HCT116 (cell line): ENCODE measurements around the gene PDF. TPM values are rescaled to one million over a fixed set of nuclear protein-coding genes. Genes with fewer than 3 reads are reported as not detected.

Experiments used
- ATAC-seq: fragments of 200-7000 bp; cut with Tn5 transposase; 2 replicates; pipeline ENCODE4 v1.9.1; 2020; ENCODE audit warnings: mild to moderate bottlenecking, moderate library complexity
- BruUV-seq: library from RNA; stranded (reverse); fragments of 400-500 nt; replicated peaks from 2 replicates; lab custom pipeline; 2021; lab: Mats Ljungman, UMichigan
- CTCF ChIA-PET: fragments of 300-600 bp; sonication (Branson Sonifier 250); formaldehyde crosslinking; loops from one replicate; lab custom pipeline; 2021; ENCODE audit warnings: antibody characterized with exemption; lab: Charles Lee
- POLR2A ChIA-PET: fragments of 300-600, 350-600 bp; sonication (Branson Sonifier 250); formaldehyde crosslinking; loops from one replicate; lab custom pipeline; 2021; ENCODE audit warnings: antibody characterized with exemption; lab: Charles Lee
- RAD21 ChIA-PET, 2 experiments: fragments of 300-600 bp; sonication (Branson Sonifier 250); formaldehyde crosslinking; loops; one replicate each; lab custom pipeline; 2023; ENCODE audit warnings: low total read pairs in 2 of 2; ENCODE audit not compliant: uncharacterized antibody in 2 of 2, unreplicated experiment in 2 of 2, low non-redundant PET in 1 of 2; lab: Charles Lee
- DNase-seq: peaks from one replicate; pipeline ENCODE4 v3.0.0-alpha.2; 2010; ENCODE audit warnings: low read depth, low spot score
- H2AFZ ChIP-seq: fragments of 200-600 bp; shearing (Covaris generic), sonication (generic); 2 replicates; pipeline ENCODE4 v1.6.1; 2017; ENCODE audit warnings: low read depth, mixed run types, mixed read lengths, antibody characterized with exemption, low read length; ENCODE audit not compliant: poor library complexity, severe bottlenecking
- H3K27ac ChIP-seq: 2 replicates; pipeline ENCODE4 v1.5.1; 2012; ENCODE audit warnings: low read depth, low read length
- H3K27me3 ChIP-seq: fragments of 200-600 bp; sonication (generic); 2 replicates; pipeline ENCODE4 v1.6.1; 2016; ENCODE audit warnings: mixed run types, low read length, mixed read lengths; ENCODE audit not compliant: insufficient read depth
- H3K36me3 ChIP-seq, 2 experiments: fragments of 200-500 bp in 1 of 2; fragments of 200-600 bp in 1 of 2; sonication (Bioruptor generic) in 1 of 2; sonication (generic) in 1 of 2; 2 replicates each; pipeline versions ENCODE4 v1.5.1 to v1.6.1; 2014 to 2016; ENCODE audit warnings: low read length in 2 of 2, inconsistent platforms in 1 of 2, mixed read lengths in 1 of 2, mixed run types in 1 of 2; ENCODE audit not compliant: insufficient read depth in 2 of 2, control insufficient read depth in 1 of 2
- H3K4me1 ChIP-seq, 2 experiments: fragments of 200-600 bp in 1 of 2; sonication (generic) in 1 of 2; 2 replicates each; pipeline versions ENCODE4 v1.5.1 to v1.6.1; 2012 to 2017; ENCODE audit warnings: low read length in 2 of 2, inconsistent platforms in 1 of 2, mild to moderate bottlenecking in 1 of 2, mixed read lengths in 1 of 2, mixed run types in 1 of 2, moderate library complexity in 1 of 2; ENCODE audit not compliant: insufficient read depth in 2 of 2, control insufficient read depth in 1 of 2
- H3K4me2 ChIP-seq: fragments of 200-600 bp; sonication (generic); 2 replicates; pipeline ENCODE4 v1.6.1; 2017; ENCODE audit warnings: mixed run types, low read length, mixed read lengths
- H3K4me3 ChIP-seq, 2 experiments: fragments of 200-600 bp in 1 of 2; sonication (generic) in 1 of 2; replicated peaks in 1 of 2; 2 replicates each; pipeline ENCODE4 v1.5.1; 2011 to 2016; ENCODE audit warnings: low read length in 2 of 2, control low read depth in 1 of 2, low read depth in 1 of 2, mild to moderate bottlenecking in 1 of 2, mixed read lengths in 1 of 2, mixed run types in 1 of 2
- H3K79me2 ChIP-seq: fragments of 200-600 bp; sonication (generic); 2 replicates; pipeline ENCODE4 v1.6.1; 2017; ENCODE audit warnings: mild to moderate bottlenecking, mixed run types, low read length, moderate library complexity, mixed read lengths; ENCODE audit not compliant: insufficient read depth
- H3K9ac ChIP-seq: fragments of 200-600 bp; sonication (generic); 2 replicates; pipeline ENCODE4 v1.6.1; 2016; ENCODE audit warnings: low read length, mixed read lengths
- H3K9me2 ChIP-seq: fragments of 200-600 bp; sonication (generic), shearing (Covaris generic); 2 replicates; pipeline ENCODE4 v1.6.1; 2017; ENCODE audit warnings: mixed run types, mild to moderate bottlenecking, moderate library complexity; ENCODE audit not compliant: insufficient read depth
- H3K9me3 ChIP-seq, 2 experiments: fragments of 200-500 bp in 1 of 2; fragments of 200-600 bp in 1 of 2; sonication (Bioruptor generic) in 1 of 2; sonication (generic) in 1 of 2; 2 replicates each; pipeline ENCODE4 v1.6.1; 2014 to 2017; ENCODE audit warnings: low read length in 2 of 2, mixed read lengths in 2 of 2, inconsistent platforms in 1 of 2, low read depth in 1 of 2, mild to moderate bottlenecking in 1 of 2, mixed run types in 1 of 2, moderate library complexity in 1 of 2; ENCODE audit not compliant: control insufficient read depth in 1 of 2, insufficient read depth in 1 of 2
- H4K20me1 ChIP-seq: fragments of 200-600 bp; sonication (generic), shearing (Covaris generic); 2 replicates; pipeline ENCODE4 v1.6.1; 2017; ENCODE audit warnings: mixed run types, mild to moderate bottlenecking, moderate library complexity; ENCODE audit not compliant: insufficient read depth
- ATF3 ChIP-seq: IDR thresholded peaks from 2 replicates; pipeline ENCODE4 v1.6.1; 2012
- CEBPB ChIP-seq: IDR thresholded peaks from 2 replicates; pipeline ENCODE4 v1.6.1; 2012; ENCODE audit warnings: low read depth
- CTCF ChIP-seq, 3 experiments: fragments of 200-600 bp in 1 of 3; sonication (generic) in 1 of 3; IDR thresholded peaks in 2 of 3; conservative IDR thresholded peaks in 1 of 3; 2 replicates each; pipeline ENCODE4 v1.5.1; 2012 to 2017; ENCODE audit warnings: low read depth in 2 of 3, low read length in 2 of 3, antibody characterized with exemption in 1 of 3, borderline replicate concordance in 1 of 3, control low read depth in 1 of 3, mild to moderate bottlenecking in 1 of 3, mixed read lengths in 1 of 3, mixed run types in 1 of 3, moderate library complexity in 1 of 3; ENCODE audit not compliant: insufficient read depth in 1 of 3
- EGR1 ChIP-seq: IDR thresholded peaks from 2 replicates; pipeline ENCODE4 v1.6.1; 2012; ENCODE audit warnings: low read depth
- ELF1 ChIP-seq: IDR thresholded peaks from 2 replicates; pipeline ENCODE4 v1.6.1; 2012; ENCODE audit warnings: low read depth, borderline replicate concordance
- EZH2phosphoT487 ChIP-seq: fragments of 200-600 bp; IDR thresholded peaks from 2 replicates; pipeline ENCODE4 v1.6.1; 2018; ENCODE audit warnings: antibody characterized with exemption, borderline replicate concordance
- FOSL1 ChIP-seq: IDR thresholded peaks from 2 replicates; pipeline ENCODE4 v1.6.1; 2012; ENCODE audit warnings: low read depth
- JUND ChIP-seq: IDR thresholded peaks from 2 replicates; pipeline ENCODE4 v1.6.1; 2012
- POLR2A ChIP-seq: IDR thresholded peaks from 2 replicates; pipeline ENCODE4 v1.7.0; 2011; ENCODE audit warnings: borderline replicate concordance; ENCODE audit not compliant: insufficient read depth, insufficient read length; ENCODE audit errors: extremely low read depth
- POLR2AphosphoS5 ChIP-seq: IDR thresholded peaks from 2 replicates; pipeline ENCODE4 v1.6.1; 2011; ENCODE audit warnings: mild to moderate bottlenecking, low read depth, low read length, moderate library complexity
- RAD21 ChIP-seq: IDR thresholded peaks from 2 replicates; pipeline ENCODE4 v1.6.1; 2012; ENCODE audit warnings: low read depth, mild to moderate bottlenecking
- SIN3A ChIP-seq: IDR thresholded peaks from 2 replicates; pipeline ENCODE4 v1.6.1; 2012; ENCODE audit warnings: low read depth
- SRF ChIP-seq: IDR thresholded peaks from 2 replicates; pipeline ENCODE4 v1.6.1; 2012; ENCODE audit warnings: low read depth
- TCF7L2 ChIP-seq: IDR thresholded peaks from 2 replicates; pipeline ENCODE4 v1.7.0; 2011; ENCODE audit warnings: borderline replicate concordance, inconsistent platforms; ENCODE audit not compliant: insufficient read depth, insufficient read length; ENCODE audit errors: extremely low read depth
- YY1 ChIP-seq: IDR thresholded peaks from 2 replicates; pipeline ENCODE4 v1.6.1; 2011; ENCODE audit warnings: low read length, low read depth, moderate library complexity, mild to moderate bottlenecking; ENCODE audit not compliant: insufficient replicate concordance; ENCODE audit errors: extremely low read depth
- ZBTB33 ChIP-seq: IDR thresholded peaks from 2 replicates; pipeline ENCODE4 v1.6.1; 2011; ENCODE audit warnings: mild to moderate bottlenecking, low read length, moderate library complexity; ENCODE audit not compliant: insufficient replicate concordance; ENCODE audit errors: extremely low read depth
- ZFX ChIP-seq: fragments of 450-650 bp; IDR thresholded peaks from 2 replicates; pipeline ENCODE4 v1.6.1; 2017
- ZNF274 ChIP-seq: fragments of 200-500 bp; sonication (Bioruptor generic); IDR thresholded peaks from 2 replicates; pipeline ENCODE4 v1.6.1; 2014; ENCODE audit warnings: mild to moderate bottlenecking, low read depth, low read length, inconsistent platforms
- intact Hi-C: fragments of 100-400 bp; cut with micrococcal nuclease; formaldehyde crosslinking; loops from 2 replicates; pipeline ENCODE4 v1.10.0; 2022
- total RNA-seq: library from RNA; stranded (reverse); gene quantifications from one replicate; pipeline ENCODE4 v1.2.1, GENCODE V29; 2021; ENCODE audit not compliant: unreplicated experiment
- TF ChIP-seq, protein P1 (sequence below): IDR thresholded peaks from 2 replicates; pipeline ENCODE4 v1.6.1; 2012; ENCODE audit warnings: low read depth
- TF ChIP-seq, protein P2 (sequence below): IDR thresholded peaks from 2 replicates; pipeline ENCODE4 v1.6.1; 2012

PDF gene
- total RNA-seq, 1 experiment from 2014 or later: 33.9 TPM

DNA sequence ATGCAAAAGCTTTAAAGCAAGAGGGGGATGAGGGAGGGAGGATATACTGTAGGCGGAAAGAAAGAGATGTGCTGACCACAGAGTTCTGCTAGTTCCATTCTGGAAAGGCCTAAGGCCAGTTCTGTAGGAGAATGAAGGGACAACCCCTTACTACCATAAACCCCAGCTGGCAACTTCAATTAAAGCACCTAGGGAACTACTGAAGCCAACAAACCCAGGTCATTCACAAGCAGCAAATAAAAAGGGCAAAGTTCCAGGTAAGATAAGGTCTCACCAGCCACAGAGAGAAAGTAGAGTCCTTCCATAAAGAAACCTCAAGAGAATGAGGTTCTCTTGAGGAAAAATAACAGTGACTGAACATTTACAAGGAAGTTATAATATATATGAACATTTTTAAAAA, 42.6 kb upstream of the PDF start:
- Histone ChIP-seq H3K27me3 (no peaks in the 10 kb centered on the region), H3K9ac (no peak overlapping the region), H3K4me3 (no peak overlapping the region), H3K27ac (no peak overlapping the region), H3K9me3 (no peaks in the 10 kb centered on the region), H2AFZ (no peak overlapping the region), H3K79me2 (peaks cover 74% of the 10 kb centered on the region), H3K4me2 (no peak overlapping the region), H3K9me2 (no peaks in the 10 kb centered on the region), H4K20me1 (peaks cover 9% of the 10 kb centered on the region; the same call in 1 of the 2 replicates), H3K36me3 (peaks cover 56 to 65% of the 10 kb centered on the region in 2 experiments), H3K4me1 (no peaks in the 10 kb centered on the region)
- DNase-seq (no peak), ATAC-seq (no peak)
- BruUV-seq: no TSS peak
- TF ChIP-seq ELF1 (no peak), ZNF274 (no peak), SIN3A (no peak), YY1 (no peak), EGR1 (no peak), POLR2A (no peak), ZBTB33 (no peak), CTCF (IDR thresholded peaks at IDR 0.05 in 2 of 3, conservative IDR thresholded peaks at IDR 0.05 in 1 of 3; ENCODE audit: borderline replicate concordance in 1 of 3, insufficient read depth in 1 of 3, low read depth in 2 of 3, low read length in 2 of 3) (no peak), JUND (no peak), CEBPB (no peak), POLR2AphosphoS5 (no peak), RAD21 (no peak), ATF3 (no peak), ZFX (no peak), SRF (no peak), TCF7L2 (no peak), EZH2phosphoT487 (no peak), FOSL1 (no peak)
- TF ChIP-seq, protein P1, sequence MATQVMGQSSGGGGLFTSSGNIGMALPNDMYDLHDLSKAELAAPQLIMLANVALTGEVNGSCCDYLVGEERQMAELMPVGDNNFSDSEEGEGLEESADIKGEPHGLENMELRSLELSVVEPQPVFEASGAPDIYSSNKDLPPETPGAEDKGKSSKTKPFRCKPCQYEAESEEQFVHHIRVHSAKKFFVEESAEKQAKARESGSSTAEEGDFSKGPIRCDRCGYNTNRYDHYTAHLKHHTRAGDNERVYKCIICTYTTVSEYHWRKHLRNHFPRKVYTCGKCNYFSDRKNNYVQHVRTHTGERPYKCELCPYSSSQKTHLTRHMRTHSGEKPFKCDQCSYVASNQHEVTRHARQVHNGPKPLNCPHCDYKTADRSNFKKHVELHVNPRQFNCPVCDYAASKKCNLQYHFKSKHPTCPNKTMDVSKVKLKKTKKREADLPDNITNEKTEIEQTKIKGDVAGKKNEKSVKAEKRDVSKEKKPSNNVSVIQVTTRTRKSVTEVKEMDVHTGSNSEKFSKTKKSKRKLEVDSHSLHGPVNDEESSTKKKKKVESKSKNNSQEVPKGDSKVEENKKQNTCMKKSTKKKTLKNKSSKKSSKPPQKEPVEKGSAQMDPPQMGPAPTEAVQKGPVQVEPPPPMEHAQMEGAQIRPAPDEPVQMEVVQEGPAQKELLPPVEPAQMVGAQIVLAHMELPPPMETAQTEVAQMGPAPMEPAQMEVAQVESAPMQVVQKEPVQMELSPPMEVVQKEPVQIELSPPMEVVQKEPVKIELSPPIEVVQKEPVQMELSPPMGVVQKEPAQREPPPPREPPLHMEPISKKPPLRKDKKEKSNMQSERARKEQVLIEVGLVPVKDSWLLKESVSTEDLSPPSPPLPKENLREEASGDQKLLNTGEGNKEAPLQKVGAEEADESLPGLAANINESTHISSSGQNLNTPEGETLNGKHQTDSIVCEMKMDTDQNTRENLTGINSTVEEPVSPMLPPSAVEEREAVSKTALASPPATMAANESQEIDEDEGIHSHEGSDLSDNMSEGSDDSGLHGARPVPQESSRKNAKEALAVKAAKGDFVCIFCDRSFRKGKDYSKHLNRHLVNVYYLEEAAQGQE: no peak
- TF ChIP-seq, protein P2, sequence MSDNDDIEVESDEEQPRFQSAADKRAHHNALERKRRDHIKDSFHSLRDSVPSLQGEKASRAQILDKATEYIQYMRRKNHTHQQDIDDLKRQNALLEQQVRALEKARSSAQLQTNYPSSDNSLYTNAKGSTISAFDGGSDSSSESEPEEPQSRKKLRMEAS: no peak
- ChIA-PET CTCF (no interaction called here), POLR2A (no interaction called here), RAD21 (no interaction called here)
- intact Hi-C loops: no loop called here
